Endothelial cell of umbilical vein (primary cell): ENCODE results near the gene KCNQ1OT1.

Experiments used
- CTCF ChIP-seq, 2 donors: IDR thresholded peaks; 1 replicate in 1 of 2; 2 replicates in 1 of 2; pipeline ENCODE4 v1.5.1; 2011; ENCODE audit warnings: low read length in 2 of 2, mild to moderate bottlenecking in 2 of 2, moderate library complexity in 2 of 2, control low read depth in 1 of 2, inconsistent platforms in 1 of 2, low read depth in 1 of 2; ENCODE audit not compliant: insufficient read depth in 1 of 2; ENCODE audit errors: extremely low read depth in 1 of 2
- GATA2 ChIP-seq: IDR thresholded peaks from 2 replicates; pipeline ENCODE4 v1.7.0; 2011; ENCODE audit warnings: low read depth, mild to moderate bottlenecking, moderate library complexity, mixed read lengths, low read length; ENCODE audit not compliant: insufficient read length, insufficient read depth
- MYC ChIP-seq: IDR thresholded peaks from one replicate; pipeline ENCODE4 v1.6.1; 2011; ENCODE audit warnings: mild to moderate bottlenecking, low read depth, low read length
- POLR2AphosphoS5 ChIP-seq: IDR thresholded peaks from 2 replicates; pipeline ENCODE4 v1.6.1; 2012; ENCODE audit warnings: low read depth, mild to moderate bottlenecking, control low read depth, low read length, moderate library complexity; ENCODE audit not compliant: insufficient read depth

- TF ChIP-seq MYC (no peak), GATA2 (no peak), POLR2AphosphoS5 (no peak), CTCF (IDR thresholded peaks at IDR 0.05; ENCODE audit: extremely low read depth in 1 of 2, insufficient read depth in 1 of 2, low read depth in 1 of 2, low read length in 2 of 2) (no peak)
Measured at GRCh38 chr11:2585566-2586086, 114.2 kb downstream of the KCNQ1OT1 start.
